NCI-H2171 treated with DMSO at 0.1 percent for 48 hours (cell line): ENCODE data around the gene ADAMTS2.

ENCODE experiments used
- DNase-seq: peaks from one replicate; lab custom pipeline; 2025; lab: John Stamatoyannopoulos, UW

ADAMTS2 gene

DNA sequence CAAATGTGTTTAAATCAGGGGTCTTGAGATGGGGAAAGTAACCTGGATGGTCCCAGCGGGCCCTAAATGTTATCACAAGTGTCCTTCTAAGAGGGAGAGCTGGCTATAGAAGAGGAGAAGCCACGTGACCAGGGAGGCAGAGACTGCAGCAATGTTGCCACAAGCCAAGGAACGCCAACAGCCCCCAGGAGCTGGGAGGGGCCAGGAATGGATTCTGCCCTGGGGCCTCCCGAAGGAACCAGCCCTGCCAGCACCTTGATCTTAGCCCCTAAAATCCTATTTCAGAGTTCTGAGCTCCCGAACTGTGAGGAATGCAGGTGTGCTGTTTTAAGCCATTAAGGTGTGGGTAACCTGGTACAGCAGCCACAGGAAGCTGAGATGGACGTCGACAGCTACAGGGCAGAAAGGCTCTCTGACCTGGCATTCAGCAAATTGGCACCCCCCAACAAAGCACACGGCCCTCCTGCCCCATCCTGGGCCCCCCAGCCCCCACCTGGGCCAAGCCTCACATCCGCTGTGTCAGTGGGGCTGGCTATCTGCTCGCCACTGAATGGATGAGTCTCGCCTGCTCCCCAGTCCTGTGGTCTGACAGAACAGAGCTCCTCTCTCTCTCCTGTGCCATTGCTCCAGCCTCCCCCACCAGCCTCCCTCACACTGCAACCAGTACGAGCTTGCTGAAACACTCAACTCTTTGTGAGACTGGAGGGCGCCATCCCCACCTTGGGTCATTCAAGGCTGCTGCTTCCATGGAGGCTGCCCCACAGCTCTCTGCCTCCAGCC lies 78.8 kb downstream of the ADAMTS2 start:
- DNase-seq, result no peak

DNA sequence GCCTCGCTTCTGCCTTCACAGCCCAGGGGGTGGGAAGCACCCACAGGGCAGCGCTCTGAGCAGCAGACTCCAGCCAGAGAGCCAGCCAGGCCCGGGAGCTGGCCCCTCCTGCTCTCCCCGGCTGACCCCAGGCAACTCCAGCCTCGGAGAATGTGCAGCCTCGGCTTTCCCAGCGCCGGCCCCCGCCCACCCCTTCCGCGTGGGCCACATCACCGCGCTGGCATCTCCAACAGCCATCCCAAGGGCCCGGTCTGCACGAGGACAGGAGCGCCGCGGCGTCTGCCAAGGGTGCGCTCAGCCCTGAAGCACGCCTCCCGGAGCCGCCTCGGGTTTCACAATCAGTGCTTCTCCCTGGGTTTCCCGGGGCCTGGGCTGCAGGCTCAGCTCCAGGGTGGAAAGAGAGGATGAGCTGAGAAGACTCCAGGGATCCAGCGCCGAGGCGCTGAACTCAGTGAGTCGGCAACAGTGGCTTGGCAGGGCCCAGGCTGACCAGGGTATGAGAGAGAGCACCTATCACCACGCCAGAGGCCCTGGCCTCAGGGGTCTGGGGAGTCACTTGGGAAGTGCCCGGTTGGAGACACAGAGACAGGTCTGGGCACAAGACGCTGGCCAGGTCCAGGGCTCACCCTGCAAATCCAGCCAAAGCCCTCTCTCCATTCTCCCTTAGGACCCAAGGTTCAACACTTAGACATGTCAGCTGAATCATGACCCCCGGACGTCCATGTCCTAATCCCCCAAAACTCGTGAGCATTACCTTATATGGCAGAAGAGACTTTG lies 79.6 kb downstream of the ADAMTS2 start:
- DNase-seq, result peak; percentile 68

DNA sequence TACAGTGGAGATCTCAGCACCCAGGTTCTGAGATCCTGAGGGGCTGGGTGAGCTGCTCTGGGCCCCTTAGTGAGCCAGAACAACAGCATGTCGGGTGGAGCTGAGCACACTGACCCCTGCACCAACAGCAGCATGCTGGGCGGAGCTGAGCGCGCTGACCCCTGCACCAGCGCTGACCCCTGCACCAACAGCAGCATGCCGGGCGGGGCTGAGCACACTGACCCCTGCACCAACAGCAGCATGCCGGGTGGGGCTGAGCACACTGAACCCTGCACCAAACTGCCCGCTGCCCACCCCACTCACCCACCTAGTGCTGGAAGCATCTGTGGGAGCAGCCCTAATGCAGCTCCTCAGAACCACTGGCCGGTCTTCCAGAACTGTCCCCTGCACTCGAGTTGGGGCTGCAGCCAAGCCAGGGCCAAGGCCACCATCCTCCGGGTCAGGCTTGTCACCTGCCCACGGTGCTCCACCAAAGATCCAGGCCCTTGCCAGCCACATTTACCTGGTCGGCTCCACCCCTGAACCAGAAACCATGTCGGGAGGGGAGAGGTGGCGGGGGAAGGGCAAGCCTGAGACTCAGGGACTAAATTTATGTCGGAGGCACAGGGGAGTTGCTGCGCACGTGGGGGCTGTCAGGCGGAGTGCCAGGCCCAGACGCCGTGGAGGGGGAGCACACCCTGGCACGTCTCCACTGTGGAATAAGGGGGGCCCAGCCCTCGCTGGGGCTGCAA lies 80.3 kb downstream of the ADAMTS2 start:
- peak; percentile 8 for DNase-seq

- no peak for DNase-seq
These were observed 81.0 kb downstream of the ADAMTS2 start for GRCh38 chr5:179264053-179264782.

DNA sequence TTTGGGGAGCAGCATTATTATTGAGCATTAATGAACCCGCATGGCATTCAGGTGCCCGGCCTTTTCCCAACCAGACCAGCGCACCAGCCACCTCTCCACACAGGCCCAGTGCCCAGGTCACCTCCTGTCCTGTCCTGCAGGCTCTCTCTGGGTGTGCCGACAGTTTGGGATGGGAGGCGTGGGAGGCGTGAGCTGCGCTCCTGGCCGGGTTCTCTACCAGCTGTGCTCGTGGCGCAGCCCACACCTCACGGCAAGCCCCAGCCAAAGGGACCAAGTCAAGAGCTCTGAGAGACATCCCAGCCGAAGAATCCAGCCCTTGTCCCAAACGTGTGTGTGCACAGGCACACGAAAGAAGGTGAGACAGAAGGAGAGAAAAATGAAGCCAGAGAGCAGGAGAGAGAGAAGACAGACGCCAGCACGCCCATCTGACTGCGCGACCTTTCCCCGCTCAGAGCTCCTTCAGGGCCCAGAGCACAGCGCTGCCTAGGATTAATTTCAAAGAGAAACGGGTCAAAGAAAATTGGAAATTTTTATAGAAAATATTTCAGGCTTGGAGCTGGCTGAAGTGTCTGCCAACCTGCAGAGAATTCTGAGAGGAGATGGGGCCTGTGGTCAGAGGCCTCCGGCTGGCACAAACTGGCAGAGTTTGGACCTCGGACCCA lies 81.7 kb downstream of the ADAMTS2 start:
- no peak for DNase-seq

DNA sequence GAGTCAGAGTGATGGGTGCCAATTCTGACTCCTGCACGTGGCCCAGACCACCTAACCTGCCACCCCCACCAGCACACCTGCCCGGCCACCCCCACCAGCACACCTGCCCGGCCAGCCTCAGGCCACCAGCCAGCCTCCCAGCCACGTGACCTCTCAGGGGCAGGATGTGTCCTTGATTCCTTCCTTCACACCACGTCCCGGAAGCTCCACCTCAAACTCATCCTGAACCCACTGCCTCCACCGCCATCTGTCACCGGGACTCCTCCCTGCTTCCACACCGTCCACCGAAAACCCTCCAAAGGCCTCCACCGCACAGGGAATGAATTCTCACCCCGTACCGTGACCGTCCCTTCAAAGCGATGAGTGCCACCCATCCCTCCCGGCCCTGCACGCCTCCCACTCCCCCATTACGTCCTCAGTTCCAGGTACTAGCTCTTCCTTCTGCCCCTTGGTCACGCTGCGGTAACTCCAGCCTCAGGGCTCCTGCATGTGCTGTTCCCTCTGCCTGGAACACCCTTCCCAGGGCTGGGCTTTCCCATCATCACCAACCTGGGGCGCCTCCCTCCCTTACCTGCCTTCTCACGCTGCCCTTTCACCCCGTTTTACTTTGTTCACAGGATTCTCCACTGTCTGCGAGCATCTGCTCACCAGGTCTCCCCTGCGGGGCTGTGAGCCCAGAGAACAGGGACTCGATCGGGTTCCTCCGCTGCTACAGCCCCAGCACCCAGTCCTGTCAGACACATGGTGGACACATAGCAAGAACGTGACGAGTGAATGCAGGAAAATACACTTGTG lies 82.9 kb downstream of the ADAMTS2 start:
- no peak for DNase-seq

DNA sequence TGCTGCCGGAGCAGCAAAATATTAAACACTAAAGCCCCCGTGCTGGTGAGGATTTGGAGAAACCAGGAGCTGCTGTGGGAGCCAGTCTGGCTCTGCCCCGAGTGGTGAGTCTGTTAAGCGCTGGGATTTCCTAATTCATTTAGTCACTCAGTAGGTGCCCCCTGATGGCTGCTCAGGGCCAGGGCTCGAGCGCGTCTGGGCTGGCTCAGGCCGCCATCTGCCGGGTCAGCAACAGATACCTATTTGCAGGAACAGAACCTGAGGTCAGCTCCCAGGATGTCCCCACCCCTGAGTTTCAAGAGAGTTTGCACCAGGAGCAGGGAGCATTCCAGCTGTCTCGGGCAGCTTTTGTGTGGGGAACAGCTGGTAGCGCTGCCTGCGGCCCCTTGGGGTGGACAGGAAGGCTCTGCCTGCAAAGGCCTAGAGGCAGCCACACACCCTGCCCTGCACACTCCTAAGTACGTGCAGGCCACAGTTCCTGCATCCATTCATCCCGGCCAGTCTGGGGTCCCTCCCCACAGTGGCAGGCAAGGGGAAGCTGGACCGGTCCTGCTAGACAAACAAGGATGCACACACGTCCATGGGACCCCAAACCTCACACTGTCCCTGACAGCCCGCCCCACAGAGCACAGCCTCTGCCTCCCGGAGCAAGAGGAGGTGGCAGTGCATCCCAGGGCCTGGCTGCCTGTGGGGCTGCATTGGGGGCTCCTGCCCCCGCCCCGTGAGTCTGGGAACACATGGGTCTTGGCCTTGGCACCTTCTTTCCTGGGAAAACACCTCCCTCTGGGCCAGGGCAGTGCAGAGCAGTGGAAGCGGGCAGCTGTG lies 83.7 kb downstream of the ADAMTS2 start:
- no peak for DNase-seq

GRCh38 chr5:179260324-179261070 lies 84.8 kb downstream of the ADAMTS2 start:
- DNase-seq, result no peak

DNA sequence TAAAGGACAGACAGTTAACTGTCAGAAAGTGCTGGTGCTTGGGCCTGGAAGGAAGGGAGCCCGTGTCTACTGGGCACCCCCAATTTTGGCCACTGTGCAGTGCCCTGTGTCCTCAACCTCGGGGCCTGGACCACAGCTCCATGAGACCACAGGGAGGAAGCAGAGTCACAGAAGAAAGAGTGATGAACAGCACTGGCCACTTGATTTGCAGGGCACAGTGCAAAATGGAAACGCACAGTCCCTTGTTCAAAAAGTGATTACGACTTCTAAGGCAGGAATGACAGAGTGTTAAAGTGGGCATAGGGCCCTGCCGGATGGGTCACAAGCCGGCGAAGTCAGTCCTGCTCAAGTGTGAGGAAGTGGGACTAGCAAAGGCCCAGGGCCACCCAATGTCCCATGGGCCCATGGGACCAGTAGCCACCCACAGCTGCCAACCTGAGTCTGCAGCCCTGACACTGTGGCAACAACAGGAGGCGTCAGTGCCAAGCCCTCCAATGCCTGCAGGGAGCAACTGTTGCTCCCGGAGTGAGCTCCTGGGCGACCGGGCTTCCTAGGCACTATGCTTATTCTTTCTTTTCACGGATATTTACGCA lies 85.4 kb downstream of the ADAMTS2 start:
- DNase-seq, result no peak

DNA sequence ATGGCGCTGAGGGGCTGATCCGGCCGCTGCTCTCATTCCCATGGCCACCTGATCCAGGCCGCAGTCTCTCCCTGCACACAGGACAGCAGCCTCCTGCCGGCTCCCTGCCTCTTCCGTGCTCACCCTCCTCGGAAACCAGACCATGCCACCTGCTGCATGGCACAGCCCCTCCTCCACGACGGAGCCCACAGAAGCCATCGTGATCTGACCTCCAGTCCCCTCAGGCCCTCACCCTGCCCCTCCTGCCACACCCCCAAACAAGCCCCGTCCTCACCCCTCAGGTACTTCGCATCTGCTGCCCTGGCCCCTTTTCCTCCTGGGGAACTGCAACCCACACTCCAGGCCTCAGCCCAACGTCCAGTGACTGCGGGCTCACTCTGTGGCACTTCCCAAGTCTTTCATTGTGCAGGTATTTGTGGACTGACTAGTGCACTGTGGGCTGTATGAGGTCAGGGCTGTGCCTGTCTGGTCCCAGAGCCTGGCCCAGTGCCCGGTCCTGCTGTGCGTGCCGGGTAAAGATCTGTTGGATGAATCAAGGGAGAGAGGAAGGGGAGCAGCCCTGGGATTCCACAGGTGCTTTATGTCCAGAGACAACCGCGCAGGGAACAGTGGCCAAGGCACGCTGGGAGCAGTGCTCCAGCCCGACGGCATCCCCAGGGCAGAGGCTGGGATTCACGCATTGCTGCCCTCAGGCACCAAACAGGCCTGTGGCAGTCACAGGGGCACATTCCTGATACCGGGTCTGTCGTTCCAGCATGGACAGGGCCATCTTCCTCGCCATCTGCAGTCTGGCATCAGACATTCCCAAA lies 86.1 kb downstream of the ADAMTS2 start:
- DNase-seq, result no peak

- no peak for DNase-seq
These were observed 87.0 kb downstream of the ADAMTS2 start for GRCh38 chr5:179258001-179258921.

GRCh38 chr5:179257176-179257682 lies 88.0 kb downstream of the ADAMTS2 start:
- no peak for DNase-seq

DNA sequence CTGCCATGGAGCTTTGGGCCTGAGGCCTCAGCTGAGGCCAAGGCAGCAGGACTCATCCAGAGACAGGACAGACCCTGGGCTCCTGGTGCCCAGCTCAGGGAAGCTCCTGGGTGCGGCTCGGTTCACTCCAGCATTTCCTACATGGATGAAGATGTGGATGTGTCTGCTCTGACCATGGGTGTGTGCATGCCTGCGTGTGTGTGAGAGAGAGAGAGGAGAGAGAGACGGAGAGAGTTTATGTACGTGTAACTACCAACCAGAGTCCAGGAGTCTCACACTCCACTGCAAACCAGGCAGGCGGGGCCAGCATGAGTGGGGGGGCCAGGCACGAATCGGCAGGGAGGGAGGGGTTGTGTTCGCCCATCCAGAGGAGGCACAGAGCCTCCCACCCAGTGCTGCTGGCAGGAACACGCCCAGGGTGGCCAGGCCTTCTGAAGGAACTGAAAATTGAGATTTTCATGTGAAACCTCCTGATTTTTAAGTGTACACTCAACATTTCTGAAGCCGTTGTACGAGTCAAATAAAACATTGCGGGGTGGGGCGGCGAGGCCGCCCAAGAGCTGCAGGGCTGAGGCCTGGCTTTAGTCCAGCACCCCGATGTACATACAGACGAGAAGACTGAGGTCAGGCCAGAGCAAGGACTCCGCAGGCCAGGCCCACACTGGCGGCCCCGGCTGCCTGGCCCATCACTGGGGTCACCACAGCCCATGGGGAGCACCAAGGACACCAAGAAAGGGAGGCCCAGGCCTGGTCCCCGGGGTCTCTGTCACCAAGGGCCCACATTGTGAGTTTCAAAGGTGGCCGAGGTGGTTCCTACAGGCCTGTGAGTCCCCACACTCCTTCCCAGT lies 88.7 kb downstream of the ADAMTS2 start:
- no peak for DNase-seq

GRCh38 chr5:179255527-179256327 lies 89.5 kb downstream of the ADAMTS2 start:
- no peak for DNase-seq
